NK-92 treated with Interleukin-12 subunit alpha and Interleukin-12 subunit beta, amount 100 ng/mL, for 24 hours (cell line): ENCODE data around the gene IMMT.
A peak's percentile ranks its signal among the peaks of the same experiment; 100 is the strongest.

Source experiments
- DNase-seq: peaks from one replicate; lab custom pipeline; 2025; lab: John Stamatoyannopoulos, UW

The IMMT gene

GRCh38 chr2:86140969-86141392 is 54.3 kb downstream of the IMMT start:
- no peak for DNase-seq

DNA sequence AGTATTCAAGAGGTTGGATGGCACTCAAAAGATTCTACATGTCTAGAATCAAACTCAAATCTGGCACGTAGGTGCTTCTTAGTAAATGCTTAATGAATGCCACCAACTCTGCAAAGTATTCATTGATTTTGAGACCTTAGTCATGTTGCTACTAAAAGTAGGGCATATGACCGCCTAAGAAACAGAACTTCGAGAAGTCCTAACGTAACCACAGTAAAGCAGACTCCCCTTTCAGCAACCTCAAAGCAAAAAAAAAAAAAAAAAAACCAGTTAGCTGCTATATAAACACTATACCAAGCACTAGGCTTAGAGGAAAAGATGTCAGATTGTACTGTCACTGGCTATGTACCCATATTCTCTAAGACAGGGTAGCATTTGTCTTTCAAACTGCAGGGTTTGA is 55.3 kb downstream of the IMMT start:
- DNase-seq: no peak

DNA sequence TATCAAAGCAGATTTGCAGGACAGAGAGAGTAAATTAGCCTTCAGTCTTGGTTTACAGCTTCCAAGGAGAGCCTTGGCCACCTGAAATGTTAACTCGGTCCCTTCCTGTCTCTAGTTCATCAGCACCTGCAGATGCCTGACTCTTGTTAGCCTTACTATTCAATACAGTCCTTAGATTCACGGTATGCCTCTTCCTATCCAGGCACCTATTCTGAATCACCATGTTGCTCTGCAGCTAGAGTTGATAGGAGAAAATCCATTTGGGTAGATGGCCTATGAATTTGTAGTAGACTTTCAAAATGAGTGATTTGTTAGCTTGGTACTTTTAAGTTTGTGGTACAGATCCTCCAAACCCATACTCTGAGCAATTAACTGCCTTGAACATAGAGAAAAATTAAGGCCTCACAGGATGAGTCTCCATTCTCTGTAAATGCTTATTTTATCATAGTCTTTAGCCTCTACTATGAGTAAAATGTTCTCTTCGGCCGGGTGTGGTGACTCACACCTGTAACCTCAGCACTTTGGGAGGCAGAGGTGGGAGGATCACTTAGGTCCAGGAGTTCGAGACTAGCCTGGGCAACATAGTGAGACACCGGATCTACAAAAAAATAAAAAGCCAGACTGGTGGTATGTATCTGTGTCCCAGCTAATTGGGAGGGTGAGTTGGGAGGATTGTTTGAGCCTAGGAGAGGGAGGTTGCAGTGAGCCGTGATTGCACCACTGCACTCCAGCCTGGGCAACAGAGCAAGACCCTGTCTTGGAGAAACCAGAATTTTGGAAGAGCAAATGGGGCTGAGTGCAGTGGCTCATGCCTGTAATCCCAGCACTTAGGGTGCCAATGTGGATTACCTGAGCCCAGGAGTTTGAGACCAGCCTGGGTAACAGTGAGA is 56.3 kb downstream of the IMMT start:
- no peak for DNase-seq

DNA sequence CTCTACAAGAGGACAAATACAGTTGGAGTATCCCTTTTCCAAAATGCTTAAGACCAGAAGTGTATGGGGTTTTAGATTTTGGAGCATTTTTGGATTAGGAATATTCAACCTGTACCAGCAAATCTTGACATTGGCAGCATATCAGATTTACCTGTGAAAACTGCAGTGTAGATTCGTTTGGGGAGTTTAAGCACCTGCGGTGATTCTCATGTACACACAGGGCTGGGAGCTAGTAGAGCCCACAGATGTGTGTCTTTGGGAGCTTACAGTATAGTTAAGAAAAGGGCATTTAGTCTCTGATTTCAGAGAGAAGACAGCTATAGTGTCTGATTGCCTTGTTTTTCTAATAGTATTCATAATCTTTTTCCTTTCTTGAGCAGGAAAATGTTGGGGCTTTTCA is 59.1 kb downstream of the IMMT start:
- DNase-seq: no peak

DNA sequence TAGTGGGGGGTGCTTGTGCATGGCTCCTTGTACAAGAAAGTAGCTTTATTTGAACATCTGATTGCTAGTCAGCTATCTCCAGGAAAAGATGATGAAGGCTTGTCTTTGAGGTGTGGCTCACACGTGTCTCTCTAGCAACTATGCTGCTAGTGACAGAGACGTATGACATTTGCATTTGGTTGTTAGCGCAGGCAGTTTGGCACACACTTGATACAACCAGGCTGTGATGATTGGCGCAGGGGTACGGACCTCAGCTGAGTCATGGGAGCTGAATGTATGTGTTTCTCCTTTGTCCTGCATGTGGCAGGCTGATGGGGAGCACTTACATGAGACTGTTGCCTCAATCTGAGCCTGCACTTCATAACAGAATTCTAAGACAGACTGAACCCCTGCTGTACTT is 59.6 kb downstream of the IMMT start:
- DNase-seq: no peak

GRCh38 chr2:86134709-86135108 is 60.6 kb downstream of the IMMT start:
- DNase-seq: no peak

- DNase-seq: no peak
Observed at GRCh38 chr2:86124683-86125082, 70.6 kb downstream of the IMMT start.

- DNase-seq: no peak
Observed at GRCh38 chr2:86123328-86123925, 71.8 kb downstream of the IMMT start.

DNA sequence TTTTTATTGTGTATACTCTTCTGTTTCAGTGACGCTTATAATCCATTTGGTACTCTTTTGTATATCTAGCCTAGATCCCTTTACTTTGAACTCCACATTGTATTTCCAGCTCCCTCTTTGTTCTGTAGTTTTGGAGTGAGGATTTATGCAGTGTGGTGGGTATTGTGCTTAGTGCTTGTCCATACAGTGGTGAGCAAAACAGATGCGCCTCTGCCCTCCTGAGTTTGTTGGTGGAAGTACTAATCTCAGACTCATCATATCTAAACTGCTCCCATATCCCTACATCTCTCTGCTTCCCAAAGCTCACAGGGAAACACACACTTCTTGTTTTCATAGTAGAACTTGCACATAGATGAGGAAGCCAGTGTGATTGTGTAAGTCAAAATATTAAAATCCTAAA is 77.1 kb downstream of the IMMT start:
- DNase-seq: no peak

GRCh38 chr2:86107031-86107430 is 88.2 kb downstream of the IMMT start:
- DNase-seq: no peak

GRCh38 chr2:86105969-86106945 is 89.0 kb downstream of the IMMT start, which contains the start of gene PTCD3:
TSS of gene PTCD3 (plus strand) at chr2:86106235. CDS start at chr2:86106248, 13 bp downstream.
- peak; percentile 93 for DNase-seq

- DNase-seq: peak; percentile 74
Observed at GRCh38 chr2:86105252-86105968, 89.9 kb downstream of the IMMT start, which contains the start of gene POLR1A. TSS of gene POLR1A (minus strand) at chr2:86105886. CDS start at chr2:86105776, 110 bp downstream.

GRCh38 chr2:86102157-86102556 is 93.1 kb downstream of the IMMT start:
- DNase-seq: no peak

- DNase-seq: no peak
Observed at GRCh38 chr2:86097913-86098312, 97.3 kb downstream of the IMMT start.

DNA sequence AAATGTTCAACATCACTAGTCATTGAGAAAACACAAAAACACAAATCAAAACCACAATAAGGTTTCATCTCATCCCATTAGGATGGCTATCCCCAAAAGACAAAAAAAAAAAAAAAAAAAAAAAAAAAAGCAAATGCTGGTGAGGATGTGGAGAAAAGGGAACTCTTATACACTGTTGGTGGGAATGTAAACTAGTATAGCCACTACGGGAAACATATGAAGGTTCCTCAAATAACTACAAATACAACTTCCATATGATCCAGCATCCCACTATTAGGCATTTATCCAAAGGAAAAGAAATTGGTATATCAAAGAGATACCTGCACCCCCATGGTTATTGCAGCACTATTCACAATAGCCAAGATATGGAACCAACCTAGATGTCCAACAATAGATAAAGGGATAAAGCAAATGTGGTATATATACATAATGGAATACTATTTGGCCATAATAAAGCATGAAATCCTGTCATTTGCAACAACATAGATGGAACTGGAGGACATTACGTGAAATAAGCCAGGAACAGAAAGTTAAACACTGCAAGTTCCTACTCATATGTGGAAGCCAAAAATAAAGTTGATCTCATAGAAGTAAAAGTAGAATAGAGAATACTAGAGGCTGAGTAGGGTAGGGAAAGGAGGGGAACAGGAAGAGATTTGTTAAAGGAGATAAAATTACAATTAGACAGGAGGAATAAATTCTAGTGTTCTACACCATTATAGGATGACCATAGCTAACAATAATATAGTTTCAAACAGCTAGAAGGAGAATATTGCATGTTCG is 98.0 kb downstream of the IMMT start:
- DNase-seq: no peak

- DNase-seq: no peak
Observed at GRCh38 chr2:86094229-86094628, 101.0 kb downstream of the IMMT start.
